SK-N-DZ (cell line): ENCODE results near the gene NHLRC2. TPM values are rescaled to one million over a fixed set of nuclear protein-coding genes. Genes with fewer than 3 reads are reported as not detected.
"Not testable (repeated sequence)": the region's sequence is repeated elsewhere in the genome, so short reads cannot be mapped to it uniquely, and the experiment has no call there.

Experiments
- DNase-seq: peaks from one replicate; pipeline ENCODE4 v3.0.0-alpha.2; 2015; ENCODE audit warnings: low spot score
- polyA plus RNA-seq, 2 experiments: library from polyadenylated mRNA; depleted of rRNA; stranded (reverse); fragments of >200 nt; gene quantifications; 2 replicates each; pipeline ENCODE4 v1.2.3, GENCODE V29; 2014

NHLRC2 gene, protein sequence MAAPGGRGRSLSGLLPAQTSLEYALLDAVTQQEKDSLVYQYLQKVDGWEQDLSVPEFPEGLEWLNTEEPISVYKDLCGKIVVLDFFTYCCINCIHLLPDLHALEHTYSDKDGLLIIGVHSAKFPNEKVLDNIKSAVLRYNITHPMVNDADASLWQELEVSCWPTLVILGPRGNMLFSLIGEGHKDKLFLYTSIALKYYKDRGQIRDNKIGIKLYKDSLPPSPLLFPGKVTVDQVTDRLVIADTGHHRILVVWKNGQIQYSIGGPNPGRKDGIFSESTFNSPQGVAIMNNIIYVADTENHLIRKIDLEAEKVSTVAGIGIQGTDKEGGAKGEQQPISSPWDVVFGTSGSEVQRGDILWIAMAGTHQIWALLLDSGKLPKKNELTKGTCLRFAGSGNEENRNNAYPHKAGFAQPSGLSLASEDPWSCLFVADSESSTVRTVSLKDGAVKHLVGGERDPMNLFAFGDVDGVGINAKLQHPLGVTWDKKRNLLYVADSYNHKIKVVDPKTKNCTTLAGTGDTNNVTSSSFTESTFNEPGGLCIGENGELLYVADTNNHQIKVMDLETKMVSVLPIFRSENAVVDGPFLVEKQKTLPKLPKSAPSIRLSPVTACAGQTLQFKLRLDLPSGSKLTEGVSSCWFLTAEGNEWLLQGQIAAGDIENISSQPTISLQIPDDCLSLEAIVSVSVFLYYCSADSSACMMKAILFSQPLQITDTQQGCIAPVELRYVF
- polyA plus RNA-seq (2014; cell fraction: cytosol; rRNA removed), result 13.1 and 14.7 TPM in 2 replicates
- 8.4 and 12.0 TPM in 2 replicates for polyA plus RNA-seq (2014; cell fraction: nucleus; rRNA removed)

- peak; percentile 86 for DNase-seq
These were observed at the start of gene NHLRC2, which contains the start of gene DCLRE1A for GRCh38 chr10:113854013-113854760. Gene NHLRC2 (plus strand): TSS chr10:113854661. CDS start chr10:113854873, 212 bp downstream. Gene DCLRE1A (minus strand): TSS chr10:113854082. CDS start chr10:113853182, 900 bp downstream.

GRCh38 chr10:113806503-113806902 lies 48.0 kb upstream of the NHLRC2 start:
- DNase-seq, result no peak

GRCh38 chr10:113808168-113808567 lies 46.3 kb upstream of the NHLRC2 start:
- DNase-seq, result no peak

DNA sequence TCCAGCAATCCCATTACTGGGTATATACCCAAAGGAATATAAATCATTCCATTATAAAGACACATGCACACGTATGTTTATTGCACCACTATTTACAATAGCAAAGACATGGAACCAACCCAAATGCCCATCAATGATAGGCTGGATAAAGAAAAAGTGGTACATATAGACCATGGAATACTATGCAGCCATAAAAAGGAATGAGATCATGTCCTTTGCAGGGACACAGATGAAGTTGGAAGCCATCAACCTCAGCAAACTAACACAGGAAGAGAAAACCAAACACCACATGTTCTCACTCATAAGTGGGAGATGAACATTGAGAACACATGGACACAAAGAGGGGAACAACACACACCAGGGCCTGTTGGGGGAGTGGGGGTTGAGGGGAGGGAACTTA lies 39.8 kb upstream of the NHLRC2 start:
- not testable (repeated sequence) for DNase-seq

GRCh38 chr10:113819989-113820388 lies 34.5 kb upstream of the NHLRC2 start:
- peak; percentile 8 for DNase-seq

- peak; percentile 55 for DNase-seq
These were observed 34.0 kb upstream of the NHLRC2 start for GRCh38 chr10:113820507-113820906.

GRCh38 chr10:113821306-113821705 lies 33.2 kb upstream of the NHLRC2 start:
- not testable (repeated sequence) for DNase-seq

DNA sequence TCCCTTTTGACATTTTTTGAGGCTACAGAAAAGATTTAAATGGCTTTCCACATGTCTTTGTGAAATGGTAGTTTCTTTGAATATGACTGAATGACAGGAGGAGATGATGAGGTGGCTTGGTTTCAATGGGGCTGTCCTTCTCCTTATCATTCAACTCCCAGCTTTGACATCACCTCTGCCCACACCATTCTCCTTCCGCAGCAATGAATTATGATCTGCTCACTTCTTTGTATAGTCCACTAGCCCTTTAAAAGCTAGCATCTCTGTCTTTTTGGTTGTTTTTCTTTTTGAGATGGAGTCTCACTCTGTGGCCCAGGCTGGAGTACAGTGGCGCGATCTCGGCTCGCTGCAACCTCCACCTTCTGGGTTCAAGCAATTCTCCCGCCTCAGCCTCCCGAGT lies 32.3 kb upstream of the NHLRC2 start:
- DNase-seq, result no peak

- DNase-seq, result no peak
These were observed 31.1 kb upstream of the NHLRC2 start for GRCh38 chr10:113823389-113823788.

- DNase-seq, result no peak
These were observed 28.7 kb upstream of the NHLRC2 start for GRCh38 chr10:113825791-113826190.

GRCh38 chr10:113828567-113828966 lies 25.9 kb upstream of the NHLRC2 start:
- not testable (repeated sequence) for DNase-seq

DNA sequence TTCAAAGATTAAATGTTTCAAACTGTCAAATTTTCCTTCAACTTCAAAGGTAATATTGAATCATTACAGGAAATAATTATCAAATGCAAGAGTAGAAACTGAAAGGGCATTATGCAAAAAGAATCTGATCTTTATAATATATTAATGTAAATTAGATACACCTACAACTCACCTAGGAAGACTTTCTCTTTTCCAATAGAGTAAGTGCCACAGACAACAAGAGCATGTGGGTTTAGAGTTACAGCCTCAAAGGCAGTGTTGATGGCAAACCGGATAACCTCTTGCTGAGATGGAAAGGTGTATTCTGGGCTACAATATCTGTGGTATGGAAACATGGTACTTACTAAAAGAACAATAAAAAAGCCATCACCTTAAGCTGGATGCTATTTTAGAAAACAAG lies 12.3 kb upstream of the NHLRC2 start:
- no peak for DNase-seq

DNA sequence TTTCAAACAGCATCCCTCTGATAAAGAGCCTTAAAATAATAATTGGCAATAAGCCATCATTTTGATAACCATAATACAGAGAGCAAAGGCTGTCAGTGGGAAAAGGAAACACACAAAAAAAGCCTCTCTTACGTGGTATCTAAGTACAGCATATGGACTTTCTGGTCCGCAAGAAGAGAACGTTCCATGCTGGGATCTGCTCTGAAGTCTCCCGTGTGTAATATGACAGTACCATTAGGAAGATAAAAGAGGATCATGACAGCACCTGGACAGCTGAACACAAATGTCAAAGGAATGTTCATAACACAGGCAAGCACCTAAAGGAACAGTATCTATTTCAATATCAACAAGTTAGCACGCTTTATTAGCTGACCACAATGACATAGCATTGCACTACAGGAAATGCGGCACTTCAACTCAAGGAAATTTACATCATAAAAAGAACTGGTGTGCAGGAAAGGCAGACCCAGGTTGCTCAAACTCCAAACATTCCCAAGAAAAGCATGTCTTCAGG lies 10.4 kb upstream of the NHLRC2 start:
- DNase-seq, result no peak

GRCh38 chr10:113846036-113846435 lies 8.4 kb upstream of the NHLRC2 start:
- DNase-seq, result no peak

DNA sequence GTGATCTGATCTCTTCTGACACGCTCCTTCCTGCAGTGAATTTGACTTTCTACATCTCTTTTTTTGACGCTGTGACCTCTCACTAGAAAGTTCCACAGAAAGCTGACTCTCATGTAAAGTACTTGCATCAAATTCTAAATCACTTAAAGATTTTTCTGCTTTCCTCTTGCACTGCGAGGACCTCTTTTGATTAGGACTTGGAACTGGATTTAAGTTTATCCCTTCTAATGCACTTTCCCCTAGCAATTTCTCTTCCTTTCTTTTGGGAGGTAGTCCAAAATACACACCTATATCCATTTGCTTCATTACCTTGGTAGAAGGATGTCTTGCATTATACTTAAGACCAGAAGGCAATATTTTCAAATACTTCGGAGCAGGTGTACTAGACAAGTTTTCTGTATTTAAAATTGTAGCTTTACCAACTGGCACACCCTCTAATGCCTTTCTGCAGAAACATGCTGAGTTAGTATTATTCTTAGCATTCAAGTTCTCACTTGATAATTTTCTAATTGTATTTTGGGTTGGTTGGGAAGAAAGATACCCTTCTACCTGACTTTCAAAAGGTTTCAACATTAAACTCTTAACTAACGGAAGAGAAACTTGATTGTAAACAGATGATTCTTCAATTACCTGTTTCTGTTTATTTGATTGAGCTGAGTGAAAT lies 5.2 kb upstream of the NHLRC2 start:
- no peak for DNase-seq

DNA sequence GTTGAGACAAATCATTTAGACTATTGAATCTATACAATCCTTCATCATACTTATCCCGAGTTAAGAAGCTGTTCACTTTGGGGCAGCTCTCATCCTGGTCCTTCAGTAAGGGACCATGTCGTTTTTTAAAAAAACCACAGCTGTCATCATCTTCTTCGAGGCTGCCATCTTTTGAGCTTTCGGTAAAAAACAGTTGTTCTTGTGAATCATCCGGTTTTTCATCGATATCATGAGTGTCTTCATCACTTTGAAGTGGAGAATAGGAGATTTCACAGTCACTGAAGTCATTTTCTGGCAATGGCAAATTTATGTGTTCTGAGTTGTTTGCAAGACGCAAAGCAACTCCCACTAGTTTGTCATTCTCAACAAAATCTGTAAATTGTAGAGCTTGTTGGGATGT lies 4.5 kb upstream of the NHLRC2 start:
- no peak for DNase-seq

DNA sequence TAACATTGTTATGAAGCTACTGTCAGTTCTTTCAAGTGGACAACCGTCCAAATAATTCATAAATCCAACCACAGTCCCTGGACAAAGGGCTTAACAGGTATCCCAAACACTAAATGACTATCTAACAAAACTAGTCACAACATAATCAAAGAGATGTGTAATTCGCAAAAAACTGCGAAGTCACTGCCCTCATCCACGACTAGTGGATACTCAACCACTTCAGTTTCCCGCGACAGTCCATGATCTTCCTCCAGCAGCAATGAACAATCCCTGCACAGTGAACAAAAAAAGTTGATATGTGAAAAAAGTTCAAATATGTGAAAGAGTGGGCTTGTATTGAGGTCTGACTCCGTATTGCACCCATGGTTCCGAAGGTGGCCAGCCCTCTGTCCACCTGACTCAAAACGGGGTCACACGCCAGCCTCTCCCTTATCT lies 866 bp upstream of the NHLRC2 start:
- DNase-seq, result no peak

GRCh38 chr10:113854761-113855588 lies 514 bp downstream of the NHLRC2 start:
- peak; percentile 62 for DNase-seq

GRCh38 chr10:113856563-113856962 lies 2.1 kb downstream of the NHLRC2 start:
- DNase-seq, result no peak

DNA sequence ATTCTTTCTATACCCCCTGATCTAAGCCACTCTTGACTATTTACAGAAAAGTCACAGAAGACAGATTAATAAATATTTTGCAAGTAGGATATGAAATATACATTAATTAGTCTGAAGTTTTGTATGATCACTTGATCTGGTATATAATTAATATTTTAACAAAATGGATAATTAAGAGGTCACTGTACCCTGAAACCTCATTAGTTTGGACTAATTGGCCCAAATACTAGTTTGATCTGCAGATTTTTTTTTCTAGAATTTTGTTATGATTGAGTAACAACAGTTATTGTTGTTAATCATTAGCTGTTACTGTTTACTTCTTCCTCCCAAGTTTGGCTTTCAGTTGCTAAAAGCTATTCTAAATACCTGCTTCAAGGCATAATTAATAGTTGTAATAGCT lies 2.7 kb downstream of the NHLRC2 start:
- no peak for DNase-seq
